Measurements from ENCODE around the gene SEZ6L.

Gene SEZ6L

GRCh38 chr22:26380072-26380830 is 211.0 kb downstream of the SEZ6L start:
- no peaks in the 10 kb centered on the region for H3K9me3 ChIP-seq
- no peaks in the 10 kb centered on the region; the same call in 1 of the 2 replicates for H3K27me3 ChIP-seq
- H3K4me3 ChIP-seq (ENCODE audit: low read depth, low read length) = no peak overlapping the region
- H3K36me3 ChIP-seq = no peaks in the 10 kb centered on the region
- H3K4me1 ChIP-seq = no peaks in the 10 kb centered on the region
- DNase-seq = no peak
- TF ChIP-seq CTCF (IDR thresholded peaks at IDR 0.05; ENCODE audit: low read depth, low read length) = no peak

DNA sequence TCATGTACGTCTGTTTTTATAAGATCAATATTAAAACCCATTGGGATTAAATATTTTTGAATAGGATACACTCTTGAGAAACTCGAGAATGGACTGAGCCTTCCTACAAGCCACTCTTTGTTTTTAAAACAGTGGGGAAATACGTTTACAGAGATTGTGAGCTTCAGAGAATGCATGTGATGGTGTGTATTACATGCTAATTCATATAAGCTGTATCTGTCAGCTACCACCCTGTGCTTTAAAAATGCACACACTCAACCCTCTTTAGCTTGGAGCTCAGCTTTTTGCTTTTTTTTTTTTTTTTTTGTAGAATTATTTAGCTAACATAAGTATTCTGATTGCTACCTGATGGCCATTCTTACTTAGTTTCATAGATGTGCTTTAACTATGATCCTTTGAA is 213.5 kb downstream of the SEZ6L start:
- no peak overlapping the region for H3K4me3 ChIP-seq (ENCODE audit: low read depth, low read length)
- DNase-seq = no peak
- TF ChIP-seq CTCF (IDR thresholded peaks at IDR 0.05; ENCODE audit: low read depth, low read length) = no peak
- H3K36me3 ChIP-seq = no peaks in the 10 kb centered on the region
- no peaks in the 10 kb centered on the region for H3K4me1 ChIP-seq
- H3K9me3 ChIP-seq = no peaks in the 10 kb centered on the region
- no peaks in the 10 kb centered on the region; the same call in 1 of the 2 replicates for H3K27me3 ChIP-seq

DNA sequence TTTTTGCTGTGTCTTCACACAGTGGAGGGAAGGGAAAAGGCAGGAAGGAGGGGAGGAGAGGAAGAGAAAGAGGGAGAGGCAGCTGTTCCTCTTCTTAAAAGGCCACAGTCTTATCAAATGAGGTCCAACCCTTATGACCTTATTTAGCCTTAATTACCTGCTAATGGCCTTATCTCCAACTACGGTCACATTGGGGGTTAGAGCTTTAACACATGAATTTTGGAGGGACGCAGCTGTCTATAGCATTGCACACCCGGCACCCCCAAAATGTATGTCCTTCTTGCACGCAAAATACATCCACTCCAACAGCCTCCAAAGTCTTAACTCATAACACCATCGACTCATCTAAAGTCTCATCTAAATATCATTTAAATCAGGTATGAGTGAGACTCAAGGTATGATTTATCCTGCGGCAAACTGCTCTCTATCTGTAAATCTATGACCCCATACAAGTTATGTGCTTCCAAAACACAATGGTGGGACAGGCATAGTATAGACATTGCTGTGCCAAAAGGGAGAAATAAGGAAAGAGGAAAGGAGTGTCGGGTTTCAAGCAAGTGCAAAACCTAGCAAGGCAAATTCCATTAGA is 214.8 kb downstream of the SEZ6L start:
- H3K9me3 ChIP-seq = no peaks in the 10 kb centered on the region
- no peak for TF ChIP-seq CTCF (IDR thresholded peaks at IDR 0.05; ENCODE audit: low read depth, low read length)
- DNase-seq = no peak
- no peaks in the 10 kb centered on the region for H3K36me3 ChIP-seq
- H3K4me3 ChIP-seq (ENCODE audit: low read depth, low read length) = no peak overlapping the region
- no peaks in the 10 kb centered on the region; the same call in 1 of the 2 replicates for H3K27me3 ChIP-seq
- H3K4me1 ChIP-seq = no peaks in the 10 kb centered on the region

- no peak for DNase-seq
- TF ChIP-seq CTCF (IDR thresholded peaks at IDR 0.05; ENCODE audit: low read depth, low read length) = no peak
Observed at GRCh38 chr22:26385164-26385563, 215.9 kb downstream of the SEZ6L start.

DNA sequence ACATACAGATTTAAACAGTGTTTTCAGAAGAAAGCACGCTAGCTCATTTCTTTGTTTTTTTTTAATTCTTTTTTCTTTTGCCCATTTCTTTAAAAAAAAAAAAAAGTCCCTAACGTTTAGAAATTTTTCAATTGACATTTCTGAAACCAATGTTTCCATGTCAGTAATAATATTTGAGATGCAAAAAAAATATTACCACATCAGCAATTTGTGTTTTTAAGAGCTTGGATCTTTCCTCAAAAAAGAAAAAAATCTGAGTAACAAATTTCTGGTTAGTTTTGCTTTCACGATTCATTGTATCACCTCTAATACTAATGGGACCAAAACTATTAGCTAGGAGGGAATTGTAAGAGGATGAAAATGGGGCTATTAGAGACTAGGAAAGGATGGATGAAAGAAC is 219.9 kb downstream of the SEZ6L start:
- DNase-seq = no peak
- no peaks in the 10 kb centered on the region for H3K9me3 ChIP-seq
- H3K27me3 ChIP-seq = no peaks in the 10 kb centered on the region
- no peaks in the 10 kb centered on the region for H3K4me1 ChIP-seq
- TF ChIP-seq CTCF (IDR thresholded peaks at IDR 0.05; ENCODE audit: low read depth, low read length) = no peak
- no peaks in the 10 kb centered on the region for H3K36me3 ChIP-seq
- no peak overlapping the region for H3K4me3 ChIP-seq (ENCODE audit: low read depth, low read length)

More at GRCh38 chr22:26385164-26385563, 215.9 kb downstream of the SEZ6L start:
- Histone ChIP-seq H3K4me1 (no peaks in the 10 kb centered on the region), H3K36me3 (no peaks in the 10 kb centered on the region), H3K9me3 (no peaks in the 10 kb centered on the region), H3K4me3 (ENCODE audit: low read depth, low read length) (no peak overlapping the region), H3K27me3 (no peaks in the 10 kb centered on the region; the same call in 1 of the 2 replicates)

DNA sequence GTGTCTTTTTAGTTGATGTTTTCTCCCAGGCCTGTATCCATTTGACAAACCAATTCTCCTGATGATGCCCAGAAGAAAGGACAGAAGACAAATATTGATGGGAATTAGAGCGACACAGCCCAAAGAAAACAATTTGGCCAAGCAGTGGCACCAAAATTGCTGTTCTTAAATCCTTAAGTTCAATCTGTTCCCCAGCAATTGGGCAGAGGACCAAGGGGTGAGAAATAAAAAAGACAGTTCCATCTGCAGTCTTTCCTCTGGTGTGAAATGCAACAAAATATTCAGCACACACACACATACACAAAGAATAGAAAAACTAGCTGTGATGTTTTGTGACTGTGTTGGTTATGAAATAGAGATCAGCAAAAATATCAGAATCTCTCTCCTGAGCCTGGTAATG is 221.8 kb downstream of the SEZ6L start:
- H3K4me1 ChIP-seq = no peaks in the 10 kb centered on the region
- no peaks in the 10 kb centered on the region for H3K9me3 ChIP-seq
- no peaks in the 10 kb centered on the region for H3K27me3 ChIP-seq
- no peak overlapping the region for H3K4me3 ChIP-seq (ENCODE audit: low read depth, low read length)
- no peak for DNase-seq
- H3K36me3 ChIP-seq = no peaks in the 10 kb centered on the region
- no peak for TF ChIP-seq CTCF (IDR thresholded peaks at IDR 0.05; ENCODE audit: low read depth, low read length)

Data from BE2C (cell line).